Measurements from ENCODE around the gene TNNC2.

The TNNC2 gene

DNA sequence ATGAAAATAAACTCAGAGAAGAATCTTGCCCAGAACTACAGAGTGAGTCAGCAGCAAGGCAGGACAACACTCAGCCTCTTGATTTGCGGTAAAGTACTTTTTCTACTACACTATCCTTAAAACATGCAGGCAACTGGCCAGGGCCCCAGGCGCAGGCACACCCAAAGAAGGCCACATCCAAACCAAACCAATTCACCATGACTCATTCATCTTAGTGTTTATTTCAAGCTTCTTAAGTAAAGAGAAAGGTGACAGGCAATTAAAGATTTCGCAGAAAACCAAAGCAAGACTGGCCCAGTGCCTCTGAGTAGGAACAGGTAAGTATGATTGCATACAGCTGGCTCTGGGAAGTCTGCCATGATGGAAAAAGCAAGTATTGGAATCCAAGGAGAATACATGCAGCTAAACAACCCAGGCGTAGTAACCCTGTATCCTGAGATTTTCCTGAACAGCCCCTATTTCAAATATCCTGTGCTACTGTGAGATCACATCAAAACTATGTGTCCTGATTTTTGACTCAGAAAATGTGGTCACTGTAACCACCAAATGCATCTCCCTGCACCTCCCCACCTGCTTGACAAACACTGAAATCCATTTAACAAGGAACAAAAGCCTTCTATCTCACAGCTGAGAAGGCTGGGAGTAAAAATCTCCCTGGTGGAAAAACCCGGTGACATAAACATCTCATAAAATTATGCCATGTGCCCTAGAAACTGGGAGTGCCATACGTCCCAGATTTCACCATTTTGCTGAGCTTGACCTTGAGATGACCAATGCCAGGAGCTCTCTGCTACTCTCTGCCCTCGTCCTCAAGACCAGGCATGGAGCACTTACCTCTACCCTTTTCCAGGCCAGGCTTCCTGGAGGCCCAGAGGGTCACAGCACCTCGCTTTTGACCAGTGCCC is 47.8 kb downstream of the TNNC2 start:
- DNase-seq: no peak

DNA sequence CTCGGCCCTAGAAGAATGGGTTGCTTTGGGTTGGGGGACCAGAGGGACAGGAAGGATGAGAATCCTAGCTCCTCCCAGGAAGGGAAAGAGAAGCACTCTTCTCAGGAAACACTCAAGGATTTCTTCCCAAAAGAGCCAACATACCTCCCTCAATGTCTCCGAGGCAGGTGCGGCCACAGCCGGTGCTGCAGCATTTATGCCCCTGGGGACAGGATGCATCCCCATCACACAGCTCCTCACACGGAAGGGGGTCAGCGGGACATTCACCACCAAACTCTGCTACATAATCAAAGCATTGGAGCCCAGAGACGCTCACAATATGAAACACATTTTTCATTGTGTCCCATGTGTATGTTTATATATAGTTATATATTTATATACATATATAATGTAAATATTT is 50.2 kb downstream of the TNNC2 start:
- DNase-seq: no peak

DNA sequence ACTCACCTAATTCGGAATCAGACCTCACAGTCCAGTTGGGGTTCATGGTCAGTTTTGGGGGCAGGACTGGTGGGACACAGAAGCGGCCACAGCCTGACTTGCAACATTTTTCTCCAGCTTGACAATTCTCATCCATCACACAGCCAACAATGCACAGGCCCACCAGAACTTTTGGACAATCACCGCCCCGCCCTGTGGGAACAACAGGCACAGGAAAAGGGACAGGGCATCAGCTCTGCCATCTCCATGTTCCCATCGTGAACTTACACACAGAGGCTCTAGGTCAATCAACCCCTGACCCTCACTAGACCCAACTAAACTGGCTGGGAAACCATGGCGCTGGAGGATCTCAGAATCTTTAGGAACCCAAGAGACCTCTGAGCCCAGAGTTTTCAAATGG is 51.7 kb downstream of the TNNC2 start:
- DNase-seq: no peak

GRCh38 chr20:45774945-45775344 is 52.2 kb downstream of the TNNC2 start:
- DNase-seq: no peak

All from activated naive CD4-positive, alpha-beta T cell treated with Interleukin-2 at 50 U/mL for 16 hours (primary cell).